Measurements from ENCODE around the gene KNSTRN.

GRCh38 chr15:40440743-40441564 is 58.4 kb downstream of the KNSTRN start, which contains the start of gene BAHD1:
- TF ChIP-seq CEBPB (IDR thresholded peaks at IDR 0.05; ENCODE audit: low read depth, low read length) (no peak), EP300 (IDR thresholded peaks at IDR 0.05; ENCODE audit: borderline replicate concordance in 1 of 2, low read depth in 2 of 2, low read length in 2 of 2) (no peak), POLR2A (IDR thresholded peaks at IDR 0.05; ENCODE audit: control extremely low read depth in 1 of 2, low read depth in 2 of 2, low read length in 2 of 2) (no peak), CREB1 (IDR thresholded peaks at IDR 0.05) (no peak)
- TF ChIP-seq, protein P1, sequence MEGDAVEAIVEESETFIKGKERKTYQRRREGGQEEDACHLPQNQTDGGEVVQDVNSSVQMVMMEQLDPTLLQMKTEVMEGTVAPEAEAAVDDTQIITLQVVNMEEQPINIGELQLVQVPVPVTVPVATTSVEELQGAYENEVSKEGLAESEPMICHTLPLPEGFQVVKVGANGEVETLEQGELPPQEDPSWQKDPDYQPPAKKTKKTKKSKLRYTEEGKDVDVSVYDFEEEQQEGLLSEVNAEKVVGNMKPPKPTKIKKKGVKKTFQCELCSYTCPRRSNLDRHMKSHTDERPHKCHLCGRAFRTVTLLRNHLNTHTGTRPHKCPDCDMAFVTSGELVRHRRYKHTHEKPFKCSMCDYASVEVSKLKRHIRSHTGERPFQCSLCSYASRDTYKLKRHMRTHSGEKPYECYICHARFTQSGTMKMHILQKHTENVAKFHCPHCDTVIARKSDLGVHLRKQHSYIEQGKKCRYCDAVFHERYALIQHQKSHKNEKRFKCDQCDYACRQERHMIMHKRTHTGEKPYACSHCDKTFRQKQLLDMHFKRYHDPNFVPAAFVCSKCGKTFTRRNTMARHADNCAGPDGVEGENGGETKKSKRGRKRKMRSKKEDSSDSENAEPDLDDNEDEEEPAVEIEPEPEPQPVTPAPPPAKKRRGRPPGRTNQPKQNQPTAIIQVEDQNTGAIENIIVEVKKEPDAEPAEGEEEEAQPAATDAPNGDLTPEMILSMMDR (IDR thresholded peaks at IDR 0.05; ENCODE audit: control extremely low read depth in 1 of 3, insufficient read depth in 1 of 3, low read depth in 1 of 3, low read length in 3 of 3) = peak in 1 of 3 experiments; percentile 3; a peak in 1 of 4 replicates

Data from H1 (cell line).